OCI-M2 (cell line): Measurements from ENCODE around the gene FMN1.

Experiments used
- DNase-seq: peaks from one replicate; lab custom pipeline; 2025; ENCODE audit not compliant: unreplicated experiment; lab: John Stamatoyannopoulos, UW

FMN1 gene

DNA sequence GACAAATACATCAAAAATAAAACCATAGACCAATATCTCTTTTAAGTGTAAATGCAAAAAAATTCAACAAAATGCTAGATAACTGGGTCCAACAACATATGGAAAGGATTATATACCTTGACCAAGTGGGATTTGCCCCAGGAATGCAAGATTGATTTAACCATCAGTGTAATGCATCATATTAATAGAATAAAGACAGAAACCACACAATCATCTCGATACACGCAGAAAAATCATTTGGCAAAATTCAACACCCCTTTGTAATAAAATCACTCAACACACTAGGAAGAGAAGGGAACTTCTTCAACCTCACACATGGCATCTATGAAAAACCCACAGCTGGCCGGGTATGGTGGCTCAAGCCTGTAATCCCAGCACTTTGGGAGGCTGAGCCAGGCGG, 457.2 kb downstream of the FMN1 start:
- no peak for DNase-seq

DNA sequence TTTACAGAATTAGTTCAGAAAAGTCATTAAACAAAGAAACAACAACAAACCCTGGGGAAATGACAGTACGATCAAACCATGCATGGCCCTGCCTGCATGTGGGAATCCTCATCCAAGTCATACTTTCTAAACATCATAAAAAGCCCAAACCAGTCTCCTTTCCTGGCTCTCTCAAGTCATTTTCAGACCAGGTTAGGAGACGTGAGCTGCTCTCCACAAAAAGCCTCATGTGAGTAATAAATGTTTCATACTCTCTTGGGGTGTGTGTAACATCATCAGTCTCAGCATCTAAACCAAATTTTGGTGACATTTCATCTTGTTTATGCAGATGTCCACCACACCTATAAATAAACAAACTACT, 457.8 kb downstream of the FMN1 start:
- DNase-seq: no peak

DNA sequence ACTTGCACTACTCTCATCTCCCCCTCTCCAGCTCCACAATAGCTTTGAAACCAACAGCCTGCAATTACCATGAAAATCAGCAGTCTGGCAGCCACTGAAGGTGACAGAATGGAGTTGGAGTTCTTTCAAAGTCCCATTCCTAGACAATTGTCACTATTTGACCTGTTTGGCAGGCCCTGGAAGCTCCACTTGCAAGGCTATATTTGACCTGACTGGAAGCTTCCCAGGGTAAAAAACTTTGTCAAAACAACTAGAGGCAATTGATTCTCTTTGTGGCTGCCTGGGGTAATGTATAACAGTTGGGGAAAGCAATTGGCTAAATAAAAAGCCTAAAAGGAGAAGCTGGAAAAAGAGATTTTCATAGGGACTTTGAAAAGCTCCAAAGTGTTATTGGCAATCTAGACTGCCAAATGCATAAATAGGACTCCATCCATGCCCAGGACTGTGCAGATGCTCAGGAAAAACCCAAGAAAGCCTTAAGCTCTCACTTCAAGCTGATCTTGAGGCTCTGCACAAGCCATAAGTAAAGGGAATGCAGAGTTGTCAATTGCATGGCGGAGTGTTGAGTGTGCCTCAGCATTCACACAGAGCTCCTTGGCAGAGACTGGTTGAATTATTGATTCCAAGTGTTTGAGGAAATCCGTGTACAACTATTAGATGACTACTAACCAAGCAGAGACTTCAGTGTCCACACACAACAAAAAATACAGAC, 458.4 kb downstream of the FMN1 start:
- no peak for DNase-seq

DNA sequence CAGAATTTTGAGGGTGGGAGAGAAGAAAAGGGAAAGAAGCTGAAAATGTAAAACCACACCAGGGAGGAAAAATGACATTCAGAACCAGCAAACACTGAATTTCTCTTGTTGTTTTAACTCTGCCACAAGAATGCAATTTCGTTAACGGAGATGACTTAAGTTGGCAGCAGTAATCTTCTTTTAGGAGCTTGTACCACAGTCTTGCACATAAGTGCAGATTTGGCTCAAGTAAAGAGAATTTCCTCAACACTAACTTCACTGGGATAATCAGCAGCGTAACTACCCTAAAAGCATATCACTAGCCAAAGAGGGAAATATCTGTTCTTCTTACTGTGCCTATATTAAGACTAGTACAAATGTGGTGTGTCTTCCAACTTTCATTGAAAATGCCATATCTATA, 461.2 kb downstream of the FMN1 start:
- no peak for DNase-seq

DNA sequence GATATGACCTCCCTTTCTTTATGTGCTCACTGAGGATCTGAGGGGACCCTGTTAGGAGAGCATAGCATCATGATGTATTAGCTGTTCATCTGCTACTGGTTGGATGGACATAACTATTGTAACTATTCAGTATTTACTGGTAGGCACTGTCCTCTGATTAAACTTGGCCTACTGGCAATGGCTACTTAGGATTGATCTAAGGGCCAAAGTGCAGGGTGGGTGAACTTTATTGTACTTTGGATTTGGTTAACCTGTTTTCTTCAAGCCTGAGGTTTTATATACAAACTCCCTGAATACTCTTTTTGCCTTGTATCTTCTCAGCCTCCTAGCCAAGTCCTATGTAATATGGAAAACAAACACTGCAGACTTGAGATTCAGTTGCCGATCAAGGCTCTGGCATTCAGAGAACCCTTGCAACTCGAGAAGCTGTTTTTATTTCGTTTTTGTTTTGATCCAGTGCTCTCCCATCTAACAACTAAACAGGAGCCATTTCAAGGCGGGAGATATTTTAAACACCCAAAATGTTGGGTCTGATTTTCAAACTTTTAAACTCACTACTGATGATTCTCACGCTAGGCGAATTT, 461.8 kb downstream of the FMN1 start:
- no peak for DNase-seq

DNA sequence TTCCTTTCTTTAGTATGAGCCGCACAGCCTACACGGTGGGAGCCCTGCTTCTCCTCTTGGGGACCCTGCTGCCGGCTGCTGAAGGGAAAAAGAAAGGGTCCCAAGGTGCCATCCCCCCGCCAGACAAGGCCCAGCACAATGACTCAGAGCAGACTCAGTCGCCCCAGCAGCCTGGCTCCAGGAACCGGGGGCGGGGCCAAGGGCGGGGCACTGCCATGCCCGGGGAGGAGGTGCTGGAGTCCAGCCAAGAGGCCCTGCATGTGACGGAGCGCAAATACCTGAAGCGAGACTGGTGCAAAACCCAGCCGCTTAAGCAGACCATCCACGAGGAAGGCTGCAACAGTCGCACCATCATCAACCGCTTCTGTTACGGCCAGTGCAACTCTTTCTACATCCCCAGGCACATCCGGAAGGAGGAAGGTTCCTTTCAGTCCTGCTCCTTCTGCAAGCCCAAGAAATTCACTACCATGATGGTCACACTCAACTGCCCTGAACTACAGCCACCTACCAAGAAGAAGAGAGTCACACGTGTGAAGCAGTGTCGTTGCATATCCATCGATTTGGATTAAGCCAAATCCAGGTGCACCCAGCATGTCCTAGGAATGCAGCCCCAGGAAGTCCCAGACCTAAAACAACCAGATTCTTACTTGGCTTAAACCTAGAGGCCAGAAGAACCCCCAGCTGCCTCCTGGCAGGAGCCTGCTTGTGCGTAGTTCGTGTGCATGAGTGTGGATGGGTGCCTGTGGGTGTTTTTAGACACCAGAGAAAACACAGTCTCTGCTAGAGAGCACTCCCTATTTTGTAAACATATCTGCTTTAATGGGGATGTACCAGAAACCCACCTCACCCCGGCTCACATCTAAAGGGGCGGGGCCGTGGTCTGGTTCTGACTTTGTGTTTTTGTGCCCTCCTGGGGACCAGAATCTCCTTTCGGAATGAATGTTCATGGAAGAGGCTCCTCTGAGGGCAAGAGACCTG, 463.5 kb downstream of the FMN1 start:
- no peak for DNase-seq

DNA sequence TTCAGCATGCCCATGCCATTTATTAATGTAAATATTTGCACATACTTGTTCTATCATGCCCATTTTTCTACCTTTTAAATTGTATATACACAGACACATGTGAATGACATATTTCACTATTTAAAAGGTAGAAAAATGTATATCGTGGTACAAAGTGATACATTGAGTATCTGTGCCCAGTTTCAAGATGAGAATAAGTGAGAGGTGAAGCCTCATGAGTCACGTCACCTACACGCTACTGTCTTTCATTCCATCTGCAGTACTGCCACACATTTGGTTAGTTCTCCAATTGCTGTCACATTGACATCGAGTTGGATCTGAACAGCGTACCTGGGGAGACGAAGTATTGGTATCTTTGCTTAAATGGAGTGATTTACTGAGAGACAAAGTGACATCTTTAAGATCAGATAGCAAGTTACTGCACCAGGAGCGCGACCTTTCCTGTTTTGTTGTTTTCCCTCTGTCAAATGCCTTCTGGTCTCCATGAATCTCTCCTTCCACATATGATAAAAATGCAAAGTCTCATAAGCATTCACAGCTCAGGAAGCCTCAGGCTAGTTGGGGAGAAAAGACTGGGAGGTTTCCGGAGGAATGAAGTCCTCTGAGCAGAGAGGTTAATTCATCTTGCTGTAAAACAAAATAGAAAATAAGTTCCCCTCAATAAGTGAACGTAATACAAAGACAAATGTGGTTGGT, 464.7 kb downstream of the FMN1 start:
- DNase-seq: no peak

DNA sequence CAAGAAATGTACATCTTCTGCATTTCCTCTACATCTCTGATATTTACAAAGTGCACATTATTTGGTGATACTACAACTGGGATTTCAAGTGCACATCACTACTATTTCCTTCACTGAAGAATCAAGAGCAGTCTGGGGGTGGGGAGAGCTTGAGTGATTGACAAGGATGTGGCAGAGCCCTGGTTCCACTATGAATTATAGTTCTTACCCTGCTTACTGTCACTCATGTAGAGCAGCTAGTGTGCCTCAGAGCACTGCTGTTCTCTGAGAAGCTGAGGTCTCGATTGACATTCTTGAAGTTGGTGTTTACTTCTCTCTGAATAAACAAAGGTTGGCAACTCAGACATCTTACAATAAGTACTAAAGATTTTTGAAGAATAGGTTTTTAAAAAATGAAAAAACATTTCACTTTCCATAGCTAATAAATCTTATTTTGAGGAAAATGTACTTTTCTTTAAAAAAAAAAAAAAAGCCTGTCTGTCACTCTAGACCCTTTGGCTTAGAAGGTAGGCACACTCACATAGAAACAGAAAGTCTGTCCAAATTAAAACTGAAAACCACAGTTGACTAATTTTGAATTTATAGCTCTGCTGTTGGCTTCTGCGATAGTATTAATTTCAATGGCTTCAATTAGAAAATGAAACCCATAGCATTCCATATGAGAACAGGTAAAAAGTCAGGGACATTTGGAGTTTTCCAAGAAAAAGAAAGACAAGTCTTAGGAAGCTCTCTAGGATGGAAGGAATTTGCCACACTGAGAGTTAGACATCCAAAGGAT, 471.2 kb downstream of the FMN1 start:
- DNase-seq: no peak

DNA sequence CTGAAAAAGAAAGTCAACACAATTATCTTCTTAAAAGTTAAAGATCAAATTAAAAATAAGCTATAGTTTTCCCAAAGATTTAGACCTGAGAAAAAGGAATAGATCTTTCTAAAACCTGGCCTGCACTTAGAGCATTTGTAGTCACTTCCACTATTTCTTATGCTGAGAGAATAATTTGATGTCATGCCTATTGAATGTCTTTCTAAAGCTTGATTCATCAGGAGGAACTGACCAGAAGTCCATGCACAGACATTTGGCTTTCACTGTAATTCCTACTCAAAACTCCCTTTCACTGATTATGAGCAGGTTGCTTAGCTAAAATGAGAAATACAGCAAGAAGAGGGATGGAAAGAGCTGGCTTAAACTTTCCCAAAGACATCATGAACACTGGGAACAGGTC, 472.4 kb downstream of the FMN1 start:
- no peak for DNase-seq

DNA sequence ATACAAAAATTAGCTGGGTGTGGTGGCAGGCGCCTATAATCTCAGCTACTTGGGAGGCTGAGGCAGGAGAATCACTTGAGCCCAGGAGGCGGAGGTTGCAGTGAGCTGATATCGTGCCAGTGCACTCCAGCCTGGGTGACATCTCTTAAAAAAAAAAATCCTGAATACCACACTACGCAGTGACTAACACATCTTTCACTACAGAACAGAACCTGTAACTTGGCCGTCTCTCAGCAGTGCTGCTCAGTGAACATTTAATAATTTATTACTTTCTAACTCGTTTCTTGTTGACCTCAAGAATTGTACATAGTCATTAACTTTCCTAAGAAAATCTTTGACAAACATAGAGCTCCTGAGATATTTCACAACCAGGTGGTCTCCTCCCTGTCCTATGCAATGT, 472.9 kb downstream of the FMN1 start:
- DNase-seq: no peak

DNA sequence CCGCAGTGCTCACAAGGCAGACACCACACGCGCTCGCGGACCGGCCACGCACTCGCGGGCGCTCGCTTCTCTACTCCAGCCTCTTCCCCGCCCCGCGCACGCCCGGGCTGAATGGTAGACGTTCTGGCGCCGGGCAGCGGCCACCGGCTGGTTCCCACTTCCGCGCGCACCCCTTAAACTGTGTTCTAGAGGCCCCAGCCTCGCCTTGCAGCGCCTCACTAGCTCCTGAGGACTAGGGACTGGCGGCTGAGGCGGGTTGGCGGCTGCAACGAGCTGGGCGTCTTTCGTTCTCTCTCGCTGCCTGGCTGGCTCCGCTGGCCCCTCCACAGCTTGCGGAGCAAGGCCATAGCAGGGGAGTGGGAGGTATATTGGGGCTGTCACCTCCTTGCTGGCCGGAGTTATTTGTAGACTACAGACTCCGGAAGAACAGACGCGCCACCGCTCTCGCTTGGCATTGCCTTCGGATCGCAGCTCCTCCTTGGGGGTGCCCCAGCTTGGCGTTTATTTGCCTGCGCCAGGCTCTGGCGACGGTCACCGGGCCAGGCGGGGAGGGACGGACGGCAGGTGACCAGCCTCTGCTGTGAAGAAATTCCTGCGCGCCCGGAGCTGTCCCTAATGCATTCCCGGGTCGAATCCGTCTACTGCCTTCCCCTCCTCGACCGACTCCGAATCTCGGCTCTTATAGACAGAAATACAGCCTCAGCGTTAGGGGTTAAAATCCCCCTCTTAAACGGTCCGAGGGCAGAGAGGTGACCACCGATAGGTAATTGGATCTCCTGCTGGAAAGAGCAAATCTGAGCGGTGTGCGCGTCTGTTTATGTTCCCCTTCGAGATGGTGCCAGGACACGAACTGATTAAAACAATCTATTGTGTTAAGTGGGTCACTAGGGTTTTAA, 475.4 kb downstream of the FMN1 start:
- DNase-seq: no peak

DNA sequence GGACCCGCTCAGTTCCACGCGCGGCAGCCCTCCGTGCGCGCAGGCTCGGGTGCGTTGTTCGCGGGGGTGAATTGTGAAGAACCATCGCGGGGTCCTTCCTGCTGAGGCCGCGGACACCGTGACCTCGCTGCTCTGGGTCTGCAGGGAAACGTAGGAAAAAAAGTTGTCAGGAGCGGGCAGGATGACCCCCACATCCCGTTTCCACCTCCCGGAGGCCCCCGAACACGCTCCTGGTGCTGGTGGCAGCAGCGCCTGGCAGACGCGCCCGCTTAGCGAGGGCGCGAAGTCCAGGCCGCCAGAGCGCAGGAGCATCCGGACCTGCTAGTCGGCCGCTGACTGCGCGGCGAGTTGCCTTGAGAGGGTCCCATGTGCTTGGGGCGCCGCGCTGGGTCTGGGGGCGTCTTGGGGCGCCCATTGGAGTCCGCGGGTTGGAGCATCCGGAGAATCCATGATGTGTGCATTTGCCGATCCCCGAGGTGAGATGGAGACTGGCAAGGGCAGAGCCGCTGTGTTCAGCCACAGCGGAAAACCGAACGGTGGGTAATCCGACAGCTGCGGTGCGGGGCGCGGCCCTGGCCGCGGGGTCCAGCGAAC, 476.2 kb downstream of the FMN1 start:
- DNase-seq: no peak

DNA sequence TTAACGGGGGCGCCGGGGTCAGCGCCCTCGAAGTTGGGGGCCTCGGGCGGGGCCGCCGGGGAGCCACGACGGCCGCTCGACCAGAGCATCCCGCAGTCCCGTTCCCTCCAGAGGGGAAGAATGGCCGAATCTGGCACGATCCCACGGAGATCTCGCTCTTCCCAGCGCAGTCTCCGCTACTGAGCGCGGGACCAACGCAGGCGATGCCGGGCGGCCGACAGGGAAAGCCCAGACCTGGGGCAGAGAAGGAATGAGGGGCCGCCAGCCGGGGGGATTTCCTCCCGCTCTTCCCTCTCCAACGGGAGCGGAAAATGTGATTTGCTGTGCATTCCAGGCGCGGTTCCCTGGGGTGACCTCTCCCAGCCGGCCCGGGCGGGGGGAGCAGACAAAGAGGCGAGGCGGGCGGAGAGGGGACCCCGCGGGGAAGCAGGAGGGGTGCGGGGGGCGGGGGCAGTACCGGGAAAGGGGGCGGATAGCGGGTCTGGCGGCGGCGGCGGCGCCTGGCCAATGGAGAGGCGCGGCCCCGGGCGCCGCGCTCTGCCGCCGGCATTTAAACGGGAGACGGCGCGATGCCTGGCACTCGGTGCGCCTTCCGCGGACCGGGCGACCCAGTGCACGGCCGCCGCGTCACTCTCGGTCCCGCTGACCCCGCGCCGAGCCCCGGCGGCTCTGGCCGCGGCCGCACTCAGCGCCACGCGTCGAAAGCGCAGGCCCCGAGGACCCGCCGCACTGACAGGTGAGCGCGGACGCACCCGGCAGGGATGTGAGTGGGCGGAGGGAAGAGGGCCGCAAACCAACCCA, 476.9 kb downstream of the FMN1 start, which contains the start of gene GREM1:
Gene GREM1 (plus strand): TSS at position 579 of the 801 bp plus-strand sequence. CDS start 12,687 bp downstream, outside the sequence.
- no peak for DNase-seq

DNA sequence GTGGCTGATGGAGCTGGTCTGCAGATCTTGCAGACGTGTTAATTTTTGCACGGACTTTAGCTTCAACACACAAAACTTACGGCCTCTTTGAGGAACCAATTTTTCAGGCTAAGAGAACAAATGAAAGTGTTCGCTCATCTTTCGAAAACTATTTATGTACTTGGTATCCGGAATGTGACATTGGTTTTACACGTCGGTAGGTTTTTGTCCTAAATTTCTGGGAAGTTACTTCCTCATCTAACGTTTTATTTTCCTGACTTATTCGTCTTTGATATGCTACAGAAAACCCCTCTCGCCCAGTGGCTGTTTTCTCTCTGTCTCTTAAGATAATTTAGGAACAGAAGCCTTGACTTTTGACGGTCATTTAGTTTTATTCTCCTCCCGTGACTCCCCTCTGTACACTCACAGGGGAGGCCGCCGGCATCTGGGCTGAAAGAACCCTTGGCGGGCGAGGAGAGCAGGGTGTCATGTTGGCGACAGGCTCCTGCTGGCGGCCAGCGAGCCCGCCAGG, 477.5 kb downstream of the FMN1 start:
- no peak for DNase-seq

DNA sequence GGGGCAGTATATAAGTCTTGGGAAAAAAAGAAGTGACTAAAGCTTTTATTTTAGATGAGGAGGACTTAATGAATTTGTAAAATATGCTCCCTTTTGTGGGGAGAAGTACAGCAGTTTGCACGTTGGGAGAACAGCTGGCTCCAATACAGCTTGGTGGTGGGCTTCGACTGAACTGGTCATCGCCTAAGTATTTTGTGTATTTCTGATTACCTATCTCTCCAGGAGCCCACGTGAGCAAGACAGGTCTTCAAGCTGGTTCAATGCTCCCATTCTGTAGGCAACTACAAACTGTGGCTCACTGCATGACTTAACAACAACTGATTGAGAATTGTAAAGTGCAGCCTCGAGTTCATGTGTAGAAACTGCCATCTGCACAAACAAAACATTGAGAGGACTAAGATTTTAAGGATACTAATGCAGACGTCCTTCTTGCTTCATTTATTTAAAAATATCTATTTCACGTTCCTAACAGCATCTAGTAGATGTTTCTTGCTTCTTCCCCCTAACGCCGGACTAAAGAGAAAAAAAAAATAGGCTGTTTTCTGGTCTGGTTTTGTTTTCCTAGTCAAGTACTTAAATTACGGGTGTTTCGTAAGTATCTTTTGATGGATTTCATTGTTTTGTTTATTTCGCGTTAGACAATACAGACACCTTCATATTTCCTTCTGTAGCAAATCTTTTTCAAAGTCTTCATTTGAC, 478.1 kb downstream of the FMN1 start:
- no peak for DNase-seq
